Vagina (tissue), 2 donors: ENCODE measurements around the gene UPF1. TPM values are rescaled to one million over a fixed set of nuclear protein-coding genes. Genes with fewer than 3 reads are reported as not detected.

ENCODE experiments used
- DNase-seq, 2 donors: peaks; one replicate each; pipeline ENCODE4 v3.0.0-alpha.2; 2017; ENCODE audit errors: extremely low spot score in 2 of 2
- H3K27ac ChIP-seq: fragments of 200-600 bp; sonication (generic); one replicate; pipeline ENCODE4 v1.5.1; 2019
- H3K27me3 ChIP-seq: fragments of 200-600 bp; sonication (generic); one replicate; pipeline ENCODE4 v1.5.1; 2019
- H3K36me3 ChIP-seq, 2 donors: fragments of 200-600 bp; sonication (generic); one replicate each; pipeline ENCODE4 v1.5.1; 2017 to 2019
- H3K4me1 ChIP-seq: fragments of 200-600 bp; sonication (generic); one replicate; pipeline ENCODE4 v1.5.1; 2019
- H3K4me3 ChIP-seq, 2 donors: fragments of 200-600 bp; sonication (generic); 1 replicate in 1 of 2; 2 replicates in 1 of 2; pipeline ENCODE4 v1.5.1; 2016 to 2019
- H3K9me3 ChIP-seq: fragments of 200-600 bp; sonication (generic); one replicate; pipeline ENCODE4 v1.5.1; 2019
- CTCF ChIP-seq, 3 experiments: fragments of 450-650 bp in 2 of 3; fragments of 200-600 bp in 1 of 3; sonication (generic) in 1 of 3; IDR thresholded peaks; one replicate each; pipeline ENCODE4 v1.5.1; 2017 to 2019; ENCODE audit warnings: antibody characterized with exemption in 3 of 3, mild to moderate bottlenecking in 2 of 3, moderate library complexity in 2 of 3
- POLR2A ChIP-seq, 2 donors: fragments of 450-650 bp; IDR thresholded peaks; one replicate each; pipeline ENCODE4 v1.6.1; 2017; ENCODE audit warnings: antibody characterized with exemption in 2 of 2, mild to moderate bottlenecking in 2 of 2, moderate library complexity in 2 of 2
- POLR2AphosphoS5 ChIP-seq, 2 donors: sonication (generic); formaldehyde crosslinking; IDR thresholded peaks; one replicate each; pipeline ENCODE4 v1.9.0; 2017; ENCODE audit warnings: antibody characterized with exemption in 2 of 2, mild to moderate bottlenecking in 2 of 2, low read depth in 1 of 2; ENCODE audit not compliant: insufficient read depth in 1 of 2
- intact Hi-C: fragments of 100-400 bp; cut with DNase I; formaldehyde crosslinking; loops from one replicate; pipeline ENCODE4 v1.15.1; 2023
- total RNA-seq: library from RNA; depleted of rRNA; stranded (reverse); fragments of >200 nt; gene quantifications from one replicate; pipeline ENCODE4 v1.2.3, GENCODE V29; 2016

The UPF1 gene
- total RNA-seq, 1 donor from 2014 or later: 77.8 TPM

DNA sequence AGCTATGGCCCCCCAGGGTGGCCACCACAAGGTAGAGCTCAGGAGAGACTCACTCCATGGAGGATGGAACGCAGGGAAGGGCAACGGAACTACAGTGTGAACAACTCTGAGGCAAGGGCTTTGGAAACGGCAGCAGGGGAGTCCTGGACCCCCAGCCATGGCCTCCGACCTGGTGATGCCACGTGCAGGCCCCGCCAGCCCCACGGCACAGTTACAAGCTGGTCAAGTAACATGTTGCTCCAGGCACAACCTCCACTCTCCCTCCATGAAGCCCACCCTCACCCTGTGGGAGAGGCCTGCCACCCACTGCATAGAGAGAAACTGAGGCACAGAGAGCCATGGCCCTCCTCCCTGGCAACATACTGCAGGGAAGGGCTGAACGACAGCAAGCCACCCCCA lies 73.3 kb downstream of the UPF1 start:
- H3K27me3 ChIP-seq: no peaks in the 10 kb centered on the region
- no peak overlapping the region for H3K27ac ChIP-seq
- H3K9me3 ChIP-seq: no peaks in the 10 kb centered on the region
- no peaks in the 10 kb centered on the region for H3K4me1 ChIP-seq
- TF ChIP-seq POLR2A (IDR thresholded peaks at IDR 0.05) (no peak), CTCF (IDR thresholded peaks at IDR 0.05) (no peak), POLR2AphosphoS5 (IDR thresholded peaks at IDR 0.05; ENCODE audit: insufficient read depth in 1 of 2, low read depth in 1 of 2) (no peak)
- H3K4me3 ChIP-seq: no peak overlapping the region
- H3K36me3 ChIP-seq: peaks cover 0 to 37% of the 10 kb centered on the region in 2 donors
- intact Hi-C loops: no loop called here
- no peak for DNase-seq

- Histone ChIP-seq H3K27me3 (no peaks in the 10 kb centered on the region), H3K9me3 (no peaks in the 10 kb centered on the region), H3K4me1 (no peaks in the 10 kb centered on the region), H3K4me3 (no peak overlapping the region), H3K27ac (no peak overlapping the region), H3K36me3 (peaks cover 0 to 33% of the 10 kb centered on the region in 2 donors)
- intact Hi-C loops: no loop called here
- no peak for DNase-seq
- TF ChIP-seq POLR2AphosphoS5 (IDR thresholded peaks at IDR 0.05; ENCODE audit: insufficient read depth in 1 of 2, low read depth in 1 of 2) (no peak), POLR2A (IDR thresholded peaks at IDR 0.05) (no peak), CTCF (IDR thresholded peaks at IDR 0.05) (no peak)
These were observed 73.9 kb downstream of the UPF1 start for GRCh38 chr19:18905513-18906236.

DNA sequence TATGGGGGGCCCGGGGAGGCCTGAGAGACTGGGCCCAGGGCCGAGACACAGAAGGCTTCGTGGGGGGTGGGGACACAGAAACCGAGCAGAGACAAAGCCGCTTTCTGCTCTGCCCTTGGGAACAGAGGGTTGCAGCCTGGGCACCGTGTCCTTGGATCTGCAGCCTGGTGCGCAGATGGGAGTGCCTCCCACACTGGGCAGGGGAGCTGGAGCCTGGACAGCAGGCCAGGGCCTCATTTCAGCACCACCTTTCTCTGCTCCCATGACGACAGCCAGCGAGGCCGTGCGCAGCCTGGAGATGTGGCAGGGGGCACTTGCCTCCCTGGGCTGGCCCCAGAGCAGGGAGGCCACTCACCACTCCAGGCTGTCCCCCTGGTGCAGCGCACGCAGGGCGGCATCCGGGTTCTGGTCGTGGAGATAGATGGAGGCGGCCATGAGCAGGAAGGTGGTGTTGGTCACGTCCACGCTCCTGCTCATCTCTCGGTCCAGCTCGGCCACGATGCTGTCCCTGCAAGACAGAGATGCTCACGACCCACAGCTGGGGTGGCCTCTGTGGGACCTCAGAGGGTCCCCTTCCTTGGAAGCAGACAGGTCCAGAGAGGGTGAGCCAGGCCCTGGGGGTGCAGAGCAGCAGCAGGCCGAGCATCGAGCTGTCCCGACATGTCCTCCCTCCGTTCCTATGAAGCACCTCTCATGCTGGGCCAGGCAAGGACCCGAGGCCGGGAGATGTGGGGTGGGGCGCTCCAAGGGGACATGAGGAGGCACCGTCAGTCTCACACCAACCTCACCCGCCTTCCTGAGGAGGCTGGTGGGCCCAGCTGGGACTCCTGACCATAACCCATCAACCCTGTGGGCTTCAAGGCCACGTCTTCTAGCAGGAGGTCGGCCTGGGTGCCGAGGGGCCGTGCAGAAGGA lies 75.1 kb downstream of the UPF1 start:
- intact Hi-C loops: no loop called here
- Histone ChIP-seq H3K4me1 (no peaks in the 10 kb centered on the region), H3K36me3 (peaks cover 0 to 30% of the 10 kb centered on the region in 2 donors), H3K27me3 (no peaks in the 10 kb centered on the region), H3K27ac (no peak overlapping the region), H3K9me3 (no peaks in the 10 kb centered on the region), H3K4me3 (no peak overlapping the region)
- DNase-seq: no peak
- no peak for TF ChIP-seq POLR2AphosphoS5 (IDR thresholded peaks at IDR 0.05; ENCODE audit: insufficient read depth in 1 of 2, low read depth in 1 of 2)
- TF ChIP-seq CTCF (IDR thresholded peaks at IDR 0.05): no peak
- TF ChIP-seq POLR2A (IDR thresholded peaks at IDR 0.05): no peak

- Histone ChIP-seq H3K27me3 (no peaks in the 10 kb centered on the region), H3K4me1 (peaks cover 6% of the 10 kb centered on the region), H3K9me3 (no peaks in the 10 kb centered on the region), H3K27ac (no peak overlapping the region), H3K4me3 (no peak overlapping the region), H3K36me3 (peaks cover 0 to 30% of the 10 kb centered on the region in 2 donors)
- intact Hi-C loops: no loop called here
- DNase-seq: no peak
- no peak for TF ChIP-seq CTCF (IDR thresholded peaks at IDR 0.05)
- no peak for TF ChIP-seq POLR2AphosphoS5 (IDR thresholded peaks at IDR 0.05; ENCODE audit: insufficient read depth in 1 of 2, low read depth in 1 of 2)
- TF ChIP-seq POLR2A (IDR thresholded peaks at IDR 0.05): no peak
These were observed 77.3 kb downstream of the UPF1 start for GRCh38 chr19:18908917-18909619.
